Smooth muscle cell (in vitro differentiated cells): Measurements from ENCODE around the gene ABCC11. TPM values are rescaled to one million over a fixed set of nuclear protein-coding genes. Genes with fewer than 3 reads are reported as not detected.

ENCODE experiments used
- DNase-seq: peaks from one replicate; lab custom pipeline; 2025; ENCODE audit not compliant: unreplicated experiment; lab: John Stamatoyannopoulos, UW
- H2AFZ ChIP-seq: fragments of 200-600 bp; sonication (generic); 2 replicates; pipeline ENCODE4 v1.6.0; 2016; ENCODE audit warnings: antibody characterized with exemption, low read depth, mild to moderate bottlenecking
- H3F3A ChIP-seq: fragments of 200-600 bp; sonication (generic); 2 replicates; pipeline ENCODE4 v1.6.0; 2017; ENCODE audit warnings: antibody characterized with exemption, low read depth
- H3K27ac ChIP-seq: fragments of 200-600 bp; sonication (generic); 2 replicates; pipeline ENCODE4 v1.5.1; 2016; ENCODE audit warnings: low read depth, mild to moderate bottlenecking
- H3K27me3 ChIP-seq: fragments of 200-600 bp; sonication (generic); 2 replicates; pipeline ENCODE4 v1.6.1; 2016; ENCODE audit warnings: low read depth, mild to moderate bottlenecking
- H3K36me3 ChIP-seq: fragments of 200-600 bp; sonication (generic); 2 replicates; pipeline ENCODE4 v1.5.1; 2016; ENCODE audit warnings: low read depth
- H3K4me1 ChIP-seq: fragments of 200-600 bp; sonication (generic); 2 replicates; pipeline ENCODE4 v1.5.1; 2016; ENCODE audit warnings: low read depth
- H3K4me2 ChIP-seq: fragments of 200-600 bp; sonication (generic); 2 replicates; pipeline ENCODE4 v1.6.0; 2016; ENCODE audit warnings: mild to moderate bottlenecking
- H3K4me3 ChIP-seq: fragments of 200-600 bp; sonication (generic); 2 replicates; pipeline ENCODE4 v1.5.1; 2016; ENCODE audit warnings: mild to moderate bottlenecking
- H3K79me2 ChIP-seq: fragments of 200-600 bp; sonication (generic); 2 replicates; pipeline ENCODE4 v1.6.0; 2016; ENCODE audit warnings: low read depth, mild to moderate bottlenecking
- H3K9ac ChIP-seq: fragments of 200-600 bp; sonication (generic); 2 replicates; pipeline ENCODE4 v1.6.0; 2016; ENCODE audit warnings: low read depth
- H3K9me3 ChIP-seq: fragments of 200-600 bp; sonication (generic); replicated peaks from 2 replicates; pipeline ENCODE4 v1.5.1; 2016; ENCODE audit warnings: low read depth
- H4K20me1 ChIP-seq: fragments of 200-600 bp; sonication (generic); 2 replicates; pipeline ENCODE4 v1.6.0; 2016; ENCODE audit warnings: low read depth
- whole genome bisulfite sequencing: methylation state at CpG from one replicate; pipeline ENCODE4 v1.1.7; 2016; ENCODE audit warnings: low lambda C conversion rate; 5-methylcytosine and 5-hydroxymethylcytosine counted together
- polyA plus RNA-seq: library from polyadenylated mRNA; unstranded; fragments of >200 nt; fragmentation: Nextera tagmentation; extraction: Ambion mirVana; gene quantifications from 2 replicates; pipeline ENCODE4 v1.2.1, GENCODE V29; 2016
- total RNA-seq: library from RNA; depleted of rRNA; stranded (reverse); fragments of >200 nt; gene quantifications from 2 replicates; pipeline ENCODE4 v1.2.3, GENCODE V29; 2014
- TF ChIP-seq, protein P1 (sequence below): fragments of 200-600 bp; sonication (generic); IDR thresholded peaks from 2 replicates; pipeline ENCODE4 v1.5.1; 2017; ENCODE audit warnings: borderline replicate concordance, mild to moderate bottlenecking, antibody characterized with exemption; ENCODE audit not compliant: insufficient read depth, poor library complexity, severe bottlenecking

Gene ABCC11
- total and polyA plus RNA-seq, 2 experiments from 2014 or later = not detected

DNA sequence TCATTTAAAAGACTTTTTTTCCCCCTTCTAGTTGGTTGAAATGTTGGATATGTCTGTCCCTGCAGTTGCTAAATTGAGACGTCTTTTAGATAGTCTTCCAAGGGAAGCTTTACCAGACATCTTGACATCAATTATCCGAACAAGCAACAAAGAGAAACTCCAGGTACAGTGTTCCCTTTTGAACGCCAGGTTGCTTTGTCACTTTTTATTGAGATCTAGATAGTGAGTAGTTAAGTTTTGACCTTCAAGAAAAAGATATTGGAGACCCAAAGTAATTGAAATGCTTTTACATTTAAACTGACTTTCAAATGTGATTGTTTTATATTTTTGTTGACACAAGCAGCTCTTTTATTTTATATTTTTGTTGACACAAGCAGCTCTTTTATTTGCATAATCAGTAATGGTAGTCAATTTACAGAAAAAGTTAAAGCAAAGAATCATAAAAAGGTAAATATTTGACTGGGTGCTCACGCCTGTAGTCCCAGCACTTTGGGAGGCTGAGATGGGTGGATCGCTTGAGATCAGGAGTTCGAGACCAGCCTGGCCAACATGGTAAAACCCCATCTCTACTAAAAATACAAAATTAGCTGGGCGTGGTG lies 9.3 kb upstream of the ABCC11 start:
- 87% methylated on average over 7 of the region's 7 CpGs for WGBS
- no peak for DNase-seq
- Histone ChIP-seq H3F3A (no peaks in the 10 kb centered on the region), H3K9ac (no peak overlapping the region), H3K4me2 (no peak overlapping the region), H4K20me1 (peaks cover 52% of the 10 kb centered on the region), H3K4me3 (no peak overlapping the region), H3K36me3 (peaks cover 26% of the 10 kb centered on the region), H3K27ac (no peak overlapping the region), H3K9me3 (no peaks in the 10 kb centered on the region), H3K27me3 (no peaks in the 10 kb centered on the region), H3K4me1 (no peaks in the 10 kb centered on the region), H3K79me2 (peaks cover 17% of the 10 kb centered on the region), H2AFZ (no peak overlapping the region)
- TF ChIP-seq, protein P1, sequence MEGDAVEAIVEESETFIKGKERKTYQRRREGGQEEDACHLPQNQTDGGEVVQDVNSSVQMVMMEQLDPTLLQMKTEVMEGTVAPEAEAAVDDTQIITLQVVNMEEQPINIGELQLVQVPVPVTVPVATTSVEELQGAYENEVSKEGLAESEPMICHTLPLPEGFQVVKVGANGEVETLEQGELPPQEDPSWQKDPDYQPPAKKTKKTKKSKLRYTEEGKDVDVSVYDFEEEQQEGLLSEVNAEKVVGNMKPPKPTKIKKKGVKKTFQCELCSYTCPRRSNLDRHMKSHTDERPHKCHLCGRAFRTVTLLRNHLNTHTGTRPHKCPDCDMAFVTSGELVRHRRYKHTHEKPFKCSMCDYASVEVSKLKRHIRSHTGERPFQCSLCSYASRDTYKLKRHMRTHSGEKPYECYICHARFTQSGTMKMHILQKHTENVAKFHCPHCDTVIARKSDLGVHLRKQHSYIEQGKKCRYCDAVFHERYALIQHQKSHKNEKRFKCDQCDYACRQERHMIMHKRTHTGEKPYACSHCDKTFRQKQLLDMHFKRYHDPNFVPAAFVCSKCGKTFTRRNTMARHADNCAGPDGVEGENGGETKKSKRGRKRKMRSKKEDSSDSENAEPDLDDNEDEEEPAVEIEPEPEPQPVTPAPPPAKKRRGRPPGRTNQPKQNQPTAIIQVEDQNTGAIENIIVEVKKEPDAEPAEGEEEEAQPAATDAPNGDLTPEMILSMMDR = no peak

DNA sequence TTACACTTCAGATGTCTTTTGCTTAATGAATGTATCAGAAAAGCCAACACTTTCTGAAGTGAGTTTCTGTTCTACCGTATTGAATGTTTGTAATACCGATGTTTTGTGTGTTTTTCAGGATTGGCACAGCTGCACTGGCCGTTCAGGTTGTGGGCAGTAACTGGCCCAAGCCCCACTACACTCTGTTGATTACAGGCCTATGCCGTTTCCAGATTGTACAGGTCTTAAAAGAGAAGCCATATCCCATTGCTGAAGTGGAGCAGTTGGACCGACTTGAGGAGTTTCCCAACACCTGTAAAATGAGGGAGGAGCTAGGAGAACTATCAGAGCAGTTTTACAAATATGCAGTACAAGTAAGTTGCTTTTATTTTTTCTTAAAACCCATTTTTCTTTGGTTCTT lies 4.7 kb upstream of the ABCC11 start:
- H4K20me1 ChIP-seq = peaks cover 90% of the 10 kb centered on the region

DNA sequence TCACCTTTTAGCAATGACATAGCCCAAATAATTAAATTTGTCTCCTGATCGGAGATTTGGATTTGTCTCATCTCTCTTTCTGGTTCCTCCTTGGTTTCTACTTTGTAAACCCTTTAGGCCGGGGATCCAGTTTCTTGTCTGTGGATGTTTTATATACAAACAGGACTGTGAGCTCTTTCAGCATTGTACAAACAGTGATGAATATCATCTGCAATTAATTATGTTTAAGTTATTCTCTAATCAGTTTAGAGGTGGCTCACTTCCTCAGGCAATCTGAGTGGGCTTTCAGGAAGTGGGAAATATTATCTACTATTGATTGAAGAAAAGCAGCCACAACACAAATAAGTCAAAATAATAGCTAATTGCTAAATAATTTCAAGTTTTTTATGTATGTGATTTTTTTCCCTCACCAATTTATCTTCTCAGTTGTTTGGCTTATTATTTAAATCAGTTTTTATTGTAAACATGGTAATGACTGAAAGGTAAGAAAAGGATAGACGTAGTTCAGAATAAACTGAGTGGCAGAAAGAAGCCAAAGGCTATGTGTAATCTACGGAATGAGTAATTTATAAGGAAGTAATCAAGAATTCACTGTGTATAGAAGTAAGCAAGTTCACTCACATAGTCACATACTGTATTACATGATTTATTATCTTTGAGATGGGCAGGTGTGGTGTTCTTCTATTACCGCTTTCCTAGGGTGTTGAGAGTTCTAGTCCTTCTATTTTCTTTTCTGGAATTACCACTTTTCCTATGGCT lies 3.4 kb upstream of the ABCC11 start:
- H3K9ac ChIP-seq = no peak overlapping the region
- WGBS = 95% methylated on average over 5 of the region's 5 CpGs
- H3K79me2 ChIP-seq = peaks cover 76% of the 10 kb centered on the region

More for the DNA sequence above, 4.7 kb upstream of the ABCC11 start:
- H3F3A ChIP-seq = no peaks in the 10 kb centered on the region
- H2AFZ ChIP-seq = no peak overlapping the region
- no peaks in the 10 kb centered on the region for H3K4me1 ChIP-seq
- WGBS = 93% methylated on average over 5 of the region's 5 CpGs
- H3K9me3 ChIP-seq = no peaks in the 10 kb centered on the region
- H3K4me3 ChIP-seq = no peak overlapping the region
- H3K36me3 ChIP-seq = peaks cover 4% of the 10 kb centered on the region
- TF ChIP-seq, protein P1 = no peak
- no peaks in the 10 kb centered on the region for H3K27me3 ChIP-seq
- peaks cover 63% of the 10 kb centered on the region for H3K79me2 ChIP-seq
- no peak overlapping the region for H3K9ac ChIP-seq
- H3K27ac ChIP-seq = no peak overlapping the region
- no peak overlapping the region for H3K4me2 ChIP-seq
- DNase-seq = no peak

More for the DNA sequence above, 3.4 kb upstream of the ABCC11 start:
- H2AFZ ChIP-seq = no peak overlapping the region
- no peak overlapping the region for H3K27ac ChIP-seq
- TF ChIP-seq, protein P1 = no peak
- no peak for DNase-seq
- peaks cover 4% of the 10 kb centered on the region for H3K36me3 ChIP-seq
- peaks cover 93% of the 10 kb centered on the region for H4K20me1 ChIP-seq
- no peaks in the 10 kb centered on the region for H3K9me3 ChIP-seq
- H3K4me2 ChIP-seq = no peak overlapping the region
- H3K27me3 ChIP-seq = no peaks in the 10 kb centered on the region
- peaks cover 4% of the 10 kb centered on the region for H3K4me1 ChIP-seq
- no peak overlapping the region for H3K4me3 ChIP-seq
- no peaks in the 10 kb centered on the region for H3F3A ChIP-seq
